Testis (tissue), 3 donors: ENCODE measurements around the gene KCNG2. TPM values are rescaled to one million over a fixed set of nuclear protein-coding genes. Genes with fewer than 3 reads are reported as not detected.

Experiments used
- DNase-seq: peaks from one replicate; pipeline ENCODE4 v3.0.0-alpha.2; 2019
- H3K27ac ChIP-seq, 2 donors: fragments of 200-600 bp; sonication (generic); one replicate each; pipeline ENCODE4 v1.5.1; 2019
- H3K27me3 ChIP-seq: fragments of 200-600 bp; sonication (generic); one replicate; pipeline ENCODE4 v1.5.1; 2019
- H3K36me3 ChIP-seq: fragments of 200-600 bp; sonication (generic); one replicate; pipeline ENCODE4 v1.5.1; 2017; ENCODE audit warnings: low read depth; ENCODE audit errors: missing control alignments
- H3K4me1 ChIP-seq: fragments of 200-600 bp; sonication (generic); one replicate; pipeline ENCODE4 v1.5.1; 2019
- H3K4me3 ChIP-seq, 2 donors: fragments of 200-600 bp; sonication (generic); one replicate each; pipeline ENCODE4 v1.5.1; 2017 to 2019
- H3K9me3 ChIP-seq: fragments of 200-600 bp; sonication (generic); one replicate; pipeline ENCODE4 v1.5.1; 2017
- CTCF ChIP-seq, 3 experiments: fragments of 450-650 bp in 2 of 3; fragments of 200-600 bp in 1 of 3; sonication (generic) in 1 of 3; IDR thresholded peaks; one replicate each; pipeline ENCODE4 v1.5.1; 2016 to 2019; ENCODE audit warnings: antibody characterized with exemption in 3 of 3, mild to moderate bottlenecking in 2 of 3, moderate library complexity in 1 of 3
- POLR2A ChIP-seq: fragments of 450-650 bp; IDR thresholded peaks from one replicate; pipeline ENCODE4 v1.6.1; 2017; ENCODE audit warnings: antibody characterized with exemption, mild to moderate bottlenecking, moderate library complexity
- WGBS, 2 donors: methylation state at CpG; one replicate each; pipeline ENCODE4 v1.1.5; 2018; 5-methylcytosine and 5-hydroxymethylcytosine counted together
- intact Hi-C: fragments of 100-400 bp; cut with DNase I; formaldehyde crosslinking; loops from one replicate; pipeline ENCODE4 v1.15.1; 2023; ENCODE audit warnings: low total_unique reads
- polyA plus RNA-seq: library from polyadenylated mRNA; stranded (reverse); fragments of 350-450 nt; fragmentation: Illumina TruSeq; extraction: RNeasy Lipid Tissue Mini Kit (QIAGEN cat#74804); gene quantifications from one replicate; pipeline ENCODE4 v1.2.3, GENCODE V29; 2014; ENCODE audit warnings: low read depth, low replicate concordance; ENCODE audit not compliant: insufficient read depth
- total RNA-seq, 2 donors: library from RNA; depleted of rRNA; stranded (reverse); fragments of >200 nt; gene quantifications; one replicate each; pipeline ENCODE4 v1.2.3, GENCODE V29; 2016

KCNG2 gene
- total and polyA plus RNA-seq, 3 donors from 2014 or later = 0.50 to 7.6 (median 7.2) TPM

GRCh38 chr18:79890674-79891073, 92.9 kb downstream of the KCNG2 start:
- intact Hi-C loops = no loop called here
- no peaks in the 10 kb centered on the region for H3K9me3 ChIP-seq
- WGBS, 2 donors = 77 to 90% methylated on average over 5 of the region's 5 CpGs

GRCh38 chr18:79896738-79897137, 99.0 kb downstream of the KCNG2 start:
- no peak overlapping the region for H3K27ac ChIP-seq
- H3K27me3 ChIP-seq = no peaks in the 10 kb centered on the region
- 65 to 72% methylated on average over 3 of the region's 3 CpGs for WGBS, 2 donors
- no peaks in the 10 kb centered on the region for H3K9me3 ChIP-seq
- intact Hi-C loops = no loop called here
- H3K4me1 ChIP-seq = no peaks in the 10 kb centered on the region
- TF ChIP-seq CTCF (IDR thresholded peaks at IDR 0.05) = no peak
- TF ChIP-seq POLR2A = no peak
- no peak overlapping the region for H3K4me3 ChIP-seq
- H3K36me3 ChIP-seq = no peaks in the 10 kb centered on the region
- DNase-seq = no peak

More at GRCh38 chr18:79890674-79891073, 92.9 kb downstream of the KCNG2 start:
- TF ChIP-seq POLR2A = no peak
- no peak for DNase-seq
- H3K36me3 ChIP-seq = no peaks in the 10 kb centered on the region
- no peaks in the 10 kb centered on the region for H3K4me1 ChIP-seq
- no peak overlapping the region for H3K4me3 ChIP-seq
- no peaks in the 10 kb centered on the region for H3K27me3 ChIP-seq
- H3K27ac ChIP-seq = no peak overlapping the region

- no peaks in the 10 kb centered on the region for H3K36me3 ChIP-seq
- no peaks in the 10 kb centered on the region for H3K9me3 ChIP-seq
- DNase-seq = peak; percentile 10
- TF ChIP-seq CTCF (IDR thresholded peaks at IDR 0.05) (no peak), POLR2A (no peak)
- H3K4me3 ChIP-seq = peak overlapping the region in 1 of 2 donors; percentile 44
- no peaks in the 10 kb centered on the region for H3K4me1 ChIP-seq
- intact Hi-C loops = no loop called here
- H3K27me3 ChIP-seq = no peaks in the 10 kb centered on the region
- H3K27ac ChIP-seq = no peak overlapping the region
- WGBS, 2 donors = 75 to 89% methylated on average over 10 to 15 of the region's 15 CpGs
Observed at GRCh38 chr18:79897940-79898625, 100.3 kb downstream of the KCNG2 start.

- no peak for TF ChIP-seq CTCF (IDR thresholded peaks at IDR 0.05)
- no peak for TF ChIP-seq POLR2A
- 64 to 72% methylated on average over 44 to 70 of the region's 70 CpGs for WGBS, 2 donors
- intact Hi-C loops = no loop called here
- peak; percentile 49 for DNase-seq
- H3K36me3 ChIP-seq = no peaks in the 10 kb centered on the region
- peak overlapping the region; percentile 21 to 44 for H3K4me3 ChIP-seq
- H3K4me1 ChIP-seq = no peaks in the 10 kb centered on the region
- no peaks in the 10 kb centered on the region for H3K27me3 ChIP-seq
- H3K9me3 ChIP-seq = no peaks in the 10 kb centered on the region
- H3K27ac ChIP-seq = no peak overlapping the region
Observed at GRCh38 chr18:79898952-79899608, 101.3 kb downstream of the KCNG2 start.

- no peaks in the 10 kb centered on the region for H3K9me3 ChIP-seq
- H3K36me3 ChIP-seq = no peaks in the 10 kb centered on the region
- no peak for TF ChIP-seq POLR2A
- no peak for TF ChIP-seq CTCF (IDR thresholded peaks at IDR 0.05)
- peak overlapping the region in 1 of 2 donors; percentile 44 for H3K4me3 ChIP-seq
- no peak overlapping the region for H3K27ac ChIP-seq
- H3K27me3 ChIP-seq = no peaks in the 10 kb centered on the region
- no peaks in the 10 kb centered on the region for H3K4me1 ChIP-seq
- intact Hi-C loops = no loop called here
- peak; percentile 12 for DNase-seq
- WGBS, 2 donors = 58 to 77% methylated on average over 16 to 53 of the region's 53 CpGs
Observed at GRCh38 chr18:79899609-79900445, 102.1 kb downstream of the KCNG2 start.
